Measurements from ENCODE around the gene TRABD2B. TPM values are rescaled to one million over a fixed set of nuclear protein-coding genes. Genes with fewer than 3 reads are reported as not detected.

TRABD2B gene
- polyA plus RNA-seq, 2 donors: 0.24 to 0.34 TPM

DNA sequence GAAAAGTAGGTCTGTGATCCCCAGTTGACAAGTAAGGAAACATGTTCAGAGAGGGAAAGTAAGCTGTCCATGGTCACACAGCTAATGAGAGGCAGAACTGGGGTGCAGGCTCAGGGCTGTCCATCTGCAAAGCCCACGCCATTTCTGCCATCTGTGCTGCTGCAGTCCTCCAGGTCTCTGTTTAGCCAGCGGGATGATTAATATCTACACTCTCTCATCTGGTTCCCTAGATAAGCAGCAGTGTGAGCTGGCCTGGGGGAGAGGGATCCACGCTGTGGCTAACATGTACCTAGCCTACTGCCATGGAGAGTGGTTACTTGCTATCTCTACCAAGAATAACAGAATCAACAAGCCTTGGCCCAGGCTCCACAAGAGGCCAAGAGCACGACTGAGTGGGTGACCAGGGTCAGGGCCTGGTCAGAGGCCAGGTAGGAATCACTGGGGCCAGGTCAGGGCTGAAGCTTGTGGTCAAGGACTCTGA, 75.2 kb downstream of the TRABD2B start:
- Histone ChIP-seq H3K9me3 (ENCODE audit: control insufficient read depth in 2 of 2, insufficient read depth in 1 of 2, low read depth in 1 of 2, low read length in 1 of 2) (no peaks in the 10 kb centered on the region), H3K27ac (ENCODE audit: low read depth in 2 of 2, low read length in 1 of 2) (no peak overlapping the region), H3K4me1 (ENCODE audit: control insufficient read depth in 2 of 2, insufficient read depth in 2 of 2, low read length in 1 of 2) (peaks cover 0 to 2% of the 10 kb centered on the region in 2 donors), H3K4me3 (ENCODE audit: low read depth in 1 of 2, low read length in 2 of 2) (no peak overlapping the region), H3K36me3 (ENCODE audit: control insufficient read depth in 2 of 2, insufficient read depth in 2 of 2, low read length in 1 of 2) (no peaks in the 10 kb centered on the region), H3K27me3 (ENCODE audit: control insufficient read depth in 1 of 2, insufficient read depth in 2 of 2, low read length in 2 of 2) (no peaks in the 10 kb centered on the region)
- WGBS, 2 donors: 83 to 88% methylated on average over 4 of the region's 4 CpGs

DNA sequence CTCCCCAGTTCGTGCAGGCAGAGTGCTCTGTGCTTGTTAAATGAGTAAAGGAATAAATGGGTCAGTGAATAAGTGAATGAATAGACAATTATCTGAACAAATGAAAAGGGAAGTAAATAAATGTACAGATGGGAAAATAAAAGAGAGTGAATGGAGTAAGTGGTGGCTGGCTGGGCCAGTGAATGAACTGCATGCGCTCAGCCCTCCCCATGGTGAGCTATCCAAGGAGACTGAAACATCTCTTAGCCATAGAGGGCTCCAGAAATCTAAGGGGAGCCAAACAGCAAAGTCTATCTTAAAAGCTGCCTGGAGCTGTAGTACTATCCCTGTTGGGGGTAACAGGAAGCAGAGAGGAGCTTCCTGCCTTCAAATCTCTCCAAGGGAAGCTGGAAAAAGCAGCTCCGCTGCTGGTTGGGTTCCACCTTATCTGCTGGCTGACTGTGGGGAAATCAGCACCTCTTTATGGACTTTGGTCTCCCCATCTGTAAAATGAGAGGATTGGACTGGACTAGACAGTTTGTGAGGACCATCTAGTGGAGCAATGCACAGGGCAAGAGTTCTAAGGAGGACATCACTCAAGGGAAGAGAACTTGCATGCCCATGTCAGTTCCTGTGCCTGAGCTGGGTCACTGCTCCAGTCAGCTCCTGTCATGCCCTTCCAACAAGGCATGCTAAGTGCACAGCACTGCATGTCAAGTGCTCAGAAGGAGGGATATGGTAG, 77.9 kb downstream of the TRABD2B start:
- Histone ChIP-seq H3K27ac (ENCODE audit: low read depth in 2 of 2, low read length in 1 of 2) (no peak overlapping the region), H3K4me3 (ENCODE audit: low read depth in 1 of 2, low read length in 2 of 2) (no peak overlapping the region), H3K36me3 (ENCODE audit: control insufficient read depth in 2 of 2, insufficient read depth in 2 of 2, low read length in 1 of 2) (no peaks in the 10 kb centered on the region), H3K4me1 (ENCODE audit: control insufficient read depth in 2 of 2, insufficient read depth in 2 of 2, low read length in 1 of 2) (peaks cover 0 to 2% of the 10 kb centered on the region in 2 donors), H3K27me3 (ENCODE audit: control insufficient read depth in 1 of 2, insufficient read depth in 2 of 2, low read length in 2 of 2) (no peaks in the 10 kb centered on the region), H3K9me3 (ENCODE audit: control insufficient read depth in 2 of 2, insufficient read depth in 1 of 2, low read depth in 1 of 2, low read length in 1 of 2) (no peaks in the 10 kb centered on the region)
- 81 to 91% methylated on average over 3 of the region's 3 CpGs for WGBS, 2 donors

DNA sequence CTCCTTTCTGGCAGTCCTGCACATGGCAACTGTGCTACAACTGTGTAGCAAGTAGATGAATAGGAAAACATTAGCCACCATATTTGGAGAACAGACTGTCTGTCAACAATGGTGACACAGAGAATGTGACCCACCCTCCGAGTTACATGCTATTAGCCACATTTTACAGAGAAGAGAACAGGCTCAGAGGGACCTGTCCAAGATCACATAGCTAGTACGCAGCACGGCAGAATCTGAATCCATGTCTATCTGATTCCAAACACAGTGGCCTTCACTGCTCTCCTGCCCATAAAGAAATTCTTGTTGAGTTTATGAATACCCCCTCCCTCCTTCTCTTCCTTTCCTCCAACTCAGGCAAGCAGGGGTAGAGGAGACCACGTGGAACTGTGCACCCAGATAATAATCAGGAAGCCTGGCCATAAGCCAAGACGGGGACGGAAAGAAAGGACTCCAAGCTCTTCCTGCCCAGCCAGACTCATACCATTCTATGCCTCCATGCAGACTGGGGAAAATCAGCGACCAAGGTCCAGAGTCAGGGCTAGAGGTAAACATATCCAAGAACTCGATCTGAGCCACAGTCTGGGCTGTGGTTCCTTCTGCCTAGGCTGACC, 78.8 kb downstream of the TRABD2B start:
- Histone ChIP-seq H3K9me3 (ENCODE audit: control insufficient read depth in 2 of 2, insufficient read depth in 1 of 2, low read depth in 1 of 2, low read length in 1 of 2) (no peaks in the 10 kb centered on the region), H3K27ac (ENCODE audit: low read depth in 2 of 2, low read length in 1 of 2) (no peak overlapping the region), H3K4me1 (ENCODE audit: control insufficient read depth in 2 of 2, insufficient read depth in 2 of 2, low read length in 1 of 2) (peaks cover 0 to 2% of the 10 kb centered on the region in 2 donors), H3K36me3 (ENCODE audit: control insufficient read depth in 2 of 2, insufficient read depth in 2 of 2, low read length in 1 of 2) (no peaks in the 10 kb centered on the region), H3K4me3 (ENCODE audit: low read depth in 1 of 2, low read length in 2 of 2) (no peak overlapping the region), H3K27me3 (ENCODE audit: control insufficient read depth in 1 of 2, insufficient read depth in 2 of 2, low read length in 2 of 2) (no peaks in the 10 kb centered on the region)
- WGBS, 2 donors: 50 to 63% methylated on average over 8 of the region's 8 CpGs

DNA sequence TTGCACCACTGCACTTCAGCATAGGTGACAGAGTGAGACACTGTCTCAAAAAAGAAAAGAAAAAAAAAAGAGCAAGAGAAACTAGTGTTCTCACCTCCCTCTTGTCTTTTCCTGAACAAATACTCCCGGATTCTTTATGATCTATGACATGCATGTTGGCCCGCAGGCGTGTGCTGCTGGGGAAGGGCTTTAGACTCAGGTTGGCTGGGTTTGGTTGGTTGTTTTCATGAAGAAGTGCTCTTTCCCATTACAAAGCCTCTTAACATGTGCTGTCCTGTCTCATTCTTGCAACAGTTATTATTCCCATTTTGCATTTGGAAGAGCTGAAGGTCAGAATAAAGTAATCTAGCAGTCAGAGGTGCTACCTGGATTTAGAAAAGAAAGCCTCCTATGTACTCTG, 79.5 kb downstream of the TRABD2B start:
- H3K4me1 ChIP-seq (ENCODE audit: control insufficient read depth in 2 of 2, insufficient read depth in 2 of 2, low read length in 1 of 2): peaks cover 0 to 2% of the 10 kb centered on the region in 2 donors
- 54 to 62% methylated on average over 3 of the region's 3 CpGs for WGBS, 2 donors
- H3K4me3 ChIP-seq (ENCODE audit: low read depth in 1 of 2, low read length in 2 of 2): no peak overlapping the region
- no peak overlapping the region for H3K27ac ChIP-seq (ENCODE audit: low read depth in 2 of 2, low read length in 1 of 2)
- no peaks in the 10 kb centered on the region for H3K27me3 ChIP-seq (ENCODE audit: control insufficient read depth in 1 of 2, insufficient read depth in 2 of 2, low read length in 2 of 2)
- H3K36me3 ChIP-seq (ENCODE audit: control insufficient read depth in 2 of 2, insufficient read depth in 2 of 2, low read length in 1 of 2): no peaks in the 10 kb centered on the region
- H3K9me3 ChIP-seq (ENCODE audit: control insufficient read depth in 2 of 2, insufficient read depth in 1 of 2, low read depth in 1 of 2, low read length in 1 of 2): no peaks in the 10 kb centered on the region

DNA sequence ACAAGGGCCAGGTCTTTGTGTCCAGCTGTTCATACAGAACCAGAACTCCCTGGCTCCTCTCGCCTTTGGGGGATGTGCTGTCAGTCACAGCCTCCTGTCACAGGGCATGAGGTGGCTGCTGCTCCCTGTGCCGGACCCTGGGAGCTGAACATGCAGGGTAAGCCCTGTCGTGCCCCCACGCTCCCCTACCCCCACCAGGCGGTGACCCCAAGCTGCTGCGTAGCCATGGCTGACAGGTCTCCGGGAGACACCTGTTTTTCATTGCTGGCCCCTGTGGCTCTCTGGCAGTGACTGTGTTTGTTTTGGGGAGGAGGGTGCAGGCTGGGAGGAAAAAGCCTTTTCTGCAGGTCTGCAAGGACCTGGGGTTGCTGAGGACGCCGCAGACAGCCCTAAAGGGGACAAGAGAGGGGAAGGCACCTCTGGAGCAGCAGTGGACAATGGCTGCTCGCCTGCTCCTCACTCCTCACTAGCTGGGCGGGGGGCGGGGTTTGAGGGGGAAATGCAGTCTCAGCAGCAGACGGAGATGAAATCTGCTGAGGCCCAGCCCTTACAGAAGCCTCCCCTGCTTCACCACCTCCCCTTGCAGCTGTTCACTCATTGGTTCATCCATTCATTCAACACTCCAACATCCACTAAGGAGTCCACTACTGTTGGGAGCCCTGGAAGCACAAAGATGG, 81.4 kb downstream of the TRABD2B start:
- WGBS, 2 donors: 70 to 81% methylated on average over 13 of the region's 13 CpGs
- no peak overlapping the region for H3K27ac ChIP-seq (ENCODE audit: low read depth in 2 of 2, low read length in 1 of 2)
- H3K27me3 ChIP-seq (ENCODE audit: control insufficient read depth in 1 of 2, insufficient read depth in 2 of 2, low read length in 2 of 2): no peaks in the 10 kb centered on the region
- H3K9me3 ChIP-seq (ENCODE audit: control insufficient read depth in 2 of 2, insufficient read depth in 1 of 2, low read depth in 1 of 2, low read length in 1 of 2): no peaks in the 10 kb centered on the region
- H3K36me3 ChIP-seq (ENCODE audit: control insufficient read depth in 2 of 2, insufficient read depth in 2 of 2, low read length in 1 of 2): no peaks in the 10 kb centered on the region
- H3K4me1 ChIP-seq (ENCODE audit: control insufficient read depth in 2 of 2, insufficient read depth in 2 of 2, low read length in 1 of 2): peaks cover 0 to 2% of the 10 kb centered on the region in 2 donors
- H3K4me3 ChIP-seq (ENCODE audit: low read depth in 1 of 2, low read length in 2 of 2): no peak overlapping the region

DNA sequence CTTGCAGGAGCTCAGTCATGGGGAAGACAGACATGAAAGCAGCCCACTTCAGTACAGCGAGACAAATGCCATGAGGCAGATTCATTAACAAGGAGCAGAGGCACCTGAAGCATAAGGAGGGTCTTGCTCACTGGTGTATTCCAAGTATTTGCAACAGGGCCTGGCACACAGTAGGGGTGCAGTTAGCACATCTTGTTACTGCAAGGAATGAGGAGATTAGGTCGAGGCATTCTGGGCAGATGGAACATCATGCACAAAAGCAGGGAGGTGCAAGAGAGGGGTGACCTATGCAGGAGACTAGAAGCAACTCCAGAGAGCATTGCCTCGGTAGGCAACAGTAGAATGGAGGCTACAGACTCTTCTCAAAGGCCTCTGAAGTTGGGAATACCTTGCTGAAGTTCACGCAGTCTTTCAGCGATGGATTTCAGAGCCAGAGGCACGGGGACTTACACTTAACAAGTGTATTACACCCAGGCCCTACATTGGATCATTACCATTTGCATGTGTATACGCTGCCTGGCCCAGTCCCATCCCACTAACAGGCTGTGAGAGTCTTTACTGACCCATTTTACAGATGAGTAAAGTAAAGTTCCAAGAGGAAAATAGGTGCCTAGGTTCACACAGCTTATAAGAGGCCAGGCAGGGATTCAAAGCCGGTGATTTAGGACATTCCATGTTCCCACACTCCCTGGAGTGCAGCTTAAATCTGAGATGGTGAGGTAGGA, 82.1 kb downstream of the TRABD2B start:
- 88 to 90% methylated on average over 8 of the region's 8 CpGs for WGBS, 2 donors
- Histone ChIP-seq H3K27me3 (ENCODE audit: control insufficient read depth in 1 of 2, insufficient read depth in 2 of 2, low read length in 2 of 2) (no peaks in the 10 kb centered on the region), H3K9me3 (ENCODE audit: control insufficient read depth in 2 of 2, insufficient read depth in 1 of 2, low read depth in 1 of 2, low read length in 1 of 2) (no peaks in the 10 kb centered on the region), H3K36me3 (ENCODE audit: control insufficient read depth in 2 of 2, insufficient read depth in 2 of 2, low read length in 1 of 2) (no peaks in the 10 kb centered on the region), H3K27ac (ENCODE audit: low read depth in 2 of 2, low read length in 1 of 2) (no peak overlapping the region), H3K4me1 (ENCODE audit: control insufficient read depth in 2 of 2, insufficient read depth in 2 of 2, low read length in 1 of 2) (peaks cover 0 to 2% of the 10 kb centered on the region in 2 donors), H3K4me3 (ENCODE audit: low read depth in 1 of 2, low read length in 2 of 2) (no peak overlapping the region)

DNA sequence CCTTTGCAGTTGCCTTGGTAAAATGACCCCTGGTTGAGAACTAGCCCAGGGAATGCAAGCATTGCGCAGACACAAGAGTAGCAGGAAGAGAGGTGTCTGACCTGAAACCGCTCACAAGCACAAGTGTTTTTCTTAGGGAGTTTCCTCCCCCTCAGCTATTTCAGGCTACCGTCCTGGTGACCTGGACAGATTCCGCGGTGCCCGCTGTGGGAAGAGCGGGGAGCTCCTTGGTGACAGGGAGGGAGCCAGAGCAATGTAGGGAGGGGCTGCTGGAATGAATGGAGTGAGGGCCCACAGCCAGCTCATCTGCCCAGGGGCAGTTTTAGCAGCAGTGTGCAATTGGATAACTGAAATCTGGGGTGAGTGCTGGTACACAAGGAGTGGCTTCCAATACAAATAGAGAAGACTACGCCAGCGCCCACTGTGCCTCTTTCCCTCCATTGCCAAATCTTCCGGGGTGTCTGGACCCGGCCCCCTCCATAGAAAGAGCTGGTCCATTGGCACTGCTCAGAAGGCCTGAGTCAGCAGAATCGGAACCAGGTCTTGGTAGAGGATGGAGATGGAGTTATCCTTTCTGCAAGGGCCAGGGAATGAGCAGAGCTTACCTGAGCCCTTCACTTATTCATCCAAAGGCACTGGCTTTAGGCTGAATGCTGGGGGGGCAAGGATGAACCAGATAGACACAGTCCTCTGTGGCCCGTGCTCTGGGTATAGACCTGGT, 82.8 kb downstream of the TRABD2B start:
- Histone ChIP-seq H3K4me1 (ENCODE audit: control insufficient read depth in 2 of 2, insufficient read depth in 2 of 2, low read length in 1 of 2) (peaks cover 0 to 2% of the 10 kb centered on the region in 2 donors), H3K27ac (ENCODE audit: low read depth in 2 of 2, low read length in 1 of 2) (no peak overlapping the region), H3K9me3 (ENCODE audit: control insufficient read depth in 2 of 2, insufficient read depth in 1 of 2, low read depth in 1 of 2, low read length in 1 of 2) (no peaks in the 10 kb centered on the region), H3K36me3 (ENCODE audit: control insufficient read depth in 2 of 2, insufficient read depth in 2 of 2, low read length in 1 of 2) (no peaks in the 10 kb centered on the region), H3K4me3 (ENCODE audit: low read depth in 1 of 2, low read length in 2 of 2) (no peak overlapping the region), H3K27me3 (ENCODE audit: control insufficient read depth in 1 of 2, insufficient read depth in 2 of 2, low read length in 2 of 2) (no peaks in the 10 kb centered on the region)
- WGBS, 2 donors: 59 to 66% methylated on average over 13 of the region's 13 CpGs

DNA sequence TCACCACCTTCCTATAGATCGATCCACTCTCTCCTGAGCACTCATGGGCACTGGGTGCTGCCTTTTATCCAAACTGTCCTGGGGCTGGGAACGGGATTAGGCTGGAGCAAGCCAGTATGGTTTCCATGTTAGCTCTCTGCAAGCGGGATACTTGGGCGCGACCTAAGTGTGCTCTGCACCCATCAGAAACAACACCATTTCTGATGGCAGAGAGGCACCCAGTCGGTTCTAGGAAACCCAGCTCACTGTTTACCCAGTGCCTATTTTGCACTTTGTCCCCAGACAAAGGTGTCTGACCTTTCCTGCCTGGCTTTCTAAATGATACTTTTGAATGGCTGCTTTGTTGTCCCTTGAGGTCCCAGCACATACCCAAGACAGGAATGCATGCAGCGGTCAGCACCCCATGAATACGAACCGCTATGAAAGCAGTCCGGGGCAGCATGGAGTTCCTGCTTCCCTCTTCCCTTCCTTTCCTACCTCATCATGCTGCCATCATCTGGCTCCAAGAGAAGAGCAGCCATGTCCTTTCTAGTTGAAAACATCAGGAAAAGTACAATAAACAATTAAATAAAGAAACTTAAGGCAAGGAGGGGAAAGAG, 83.9 kb downstream of the TRABD2B start:
- Histone ChIP-seq H3K27ac (ENCODE audit: low read depth in 2 of 2, low read length in 1 of 2) (no peak overlapping the region), H3K9me3 (ENCODE audit: control insufficient read depth in 2 of 2, insufficient read depth in 1 of 2, low read depth in 1 of 2, low read length in 1 of 2) (no peaks in the 10 kb centered on the region), H3K27me3 (ENCODE audit: control insufficient read depth in 1 of 2, insufficient read depth in 2 of 2, low read length in 2 of 2) (no peaks in the 10 kb centered on the region), H3K36me3 (ENCODE audit: control insufficient read depth in 2 of 2, insufficient read depth in 2 of 2, low read length in 1 of 2) (no peaks in the 10 kb centered on the region), H3K4me1 (ENCODE audit: control insufficient read depth in 2 of 2, insufficient read depth in 2 of 2, low read length in 1 of 2) (peaks cover 0 to 2% of the 10 kb centered on the region in 2 donors), H3K4me3 (ENCODE audit: low read depth in 1 of 2, low read length in 2 of 2) (no peak overlapping the region)
- WGBS, 2 donors: 83 to 93% methylated on average over 10 of the region's 10 CpGs
